ENCODE measurements around the gene RSPH9.
A peak's percentile ranks its signal among the peaks of the same experiment; 100 is the strongest.

Gene RSPH9

DNA sequence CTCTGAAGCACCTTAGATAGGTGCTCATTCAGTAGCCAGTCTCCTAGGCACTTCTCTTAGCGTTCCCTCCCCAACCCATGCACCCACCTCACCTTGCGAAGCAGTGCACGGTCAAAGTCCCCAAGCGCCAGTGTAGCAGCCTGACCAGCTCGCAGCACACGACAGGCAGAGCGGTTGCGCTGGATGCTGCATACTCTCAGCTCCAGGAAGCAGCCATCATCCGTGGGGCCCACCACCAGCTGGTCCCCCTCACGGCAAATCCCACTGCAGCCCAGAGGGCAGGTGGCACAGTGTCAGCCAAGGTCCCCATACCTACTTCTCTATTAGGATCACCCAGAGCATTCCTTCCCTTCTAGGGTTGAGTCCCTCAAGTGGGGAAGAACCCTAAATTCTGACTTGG lies 22.3 kb upstream of the RSPH9 start:
- TF ChIP-seq, protein P1, sequence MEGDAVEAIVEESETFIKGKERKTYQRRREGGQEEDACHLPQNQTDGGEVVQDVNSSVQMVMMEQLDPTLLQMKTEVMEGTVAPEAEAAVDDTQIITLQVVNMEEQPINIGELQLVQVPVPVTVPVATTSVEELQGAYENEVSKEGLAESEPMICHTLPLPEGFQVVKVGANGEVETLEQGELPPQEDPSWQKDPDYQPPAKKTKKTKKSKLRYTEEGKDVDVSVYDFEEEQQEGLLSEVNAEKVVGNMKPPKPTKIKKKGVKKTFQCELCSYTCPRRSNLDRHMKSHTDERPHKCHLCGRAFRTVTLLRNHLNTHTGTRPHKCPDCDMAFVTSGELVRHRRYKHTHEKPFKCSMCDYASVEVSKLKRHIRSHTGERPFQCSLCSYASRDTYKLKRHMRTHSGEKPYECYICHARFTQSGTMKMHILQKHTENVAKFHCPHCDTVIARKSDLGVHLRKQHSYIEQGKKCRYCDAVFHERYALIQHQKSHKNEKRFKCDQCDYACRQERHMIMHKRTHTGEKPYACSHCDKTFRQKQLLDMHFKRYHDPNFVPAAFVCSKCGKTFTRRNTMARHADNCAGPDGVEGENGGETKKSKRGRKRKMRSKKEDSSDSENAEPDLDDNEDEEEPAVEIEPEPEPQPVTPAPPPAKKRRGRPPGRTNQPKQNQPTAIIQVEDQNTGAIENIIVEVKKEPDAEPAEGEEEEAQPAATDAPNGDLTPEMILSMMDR (IDR thresholded peaks at IDR 0.05): no peak

DNA sequence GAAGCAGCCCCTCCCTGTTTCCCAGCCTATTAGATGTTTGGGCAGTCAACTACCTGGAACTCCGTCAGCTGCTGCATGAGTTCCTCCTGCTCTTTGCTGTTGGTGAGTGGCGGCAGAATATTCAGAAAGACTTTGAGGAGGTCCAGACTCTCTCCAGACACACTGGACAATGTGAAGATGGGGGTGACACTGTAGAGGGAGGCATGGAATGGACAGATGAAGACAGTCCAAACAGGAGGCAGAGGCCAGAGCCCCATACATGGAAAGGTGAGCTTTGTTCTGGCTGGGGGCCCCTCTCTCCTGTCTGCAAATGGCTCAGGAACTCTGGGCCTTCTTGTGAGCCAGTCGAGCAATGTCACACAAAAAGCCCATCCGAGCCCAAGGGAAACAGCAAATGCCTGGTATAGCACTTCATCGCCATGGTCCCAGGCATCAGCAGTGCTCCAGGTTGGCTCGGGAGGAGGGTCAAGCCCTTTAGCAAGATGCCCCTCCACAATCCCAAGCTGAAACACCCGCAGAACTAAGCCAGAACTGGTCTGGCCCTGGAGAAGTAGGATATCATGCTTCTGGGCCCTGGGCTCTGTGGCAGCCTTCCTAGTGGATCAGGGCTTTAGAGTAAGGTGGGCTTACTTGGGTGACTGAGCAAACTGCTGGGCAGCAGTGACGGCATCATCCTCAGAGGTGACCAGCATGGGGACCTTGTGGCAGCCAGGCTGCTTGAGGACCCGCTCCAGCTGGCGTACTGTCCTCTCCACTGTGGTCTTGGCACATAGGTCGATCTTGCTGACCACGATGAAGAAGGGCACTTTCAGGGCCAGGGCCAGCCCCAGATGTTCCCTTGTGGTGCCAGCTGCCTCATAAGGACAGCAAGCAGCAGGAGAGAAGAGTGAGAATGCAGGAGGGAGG lies 20.7 kb upstream of the RSPH9 start:
- no peak overlapping the region for H3K4me3 ChIP-seq
- H3K27ac ChIP-seq: no peak overlapping the region
- peak; percentile 45 for DNase-seq (ENCODE audit: low spot score)
- TF ChIP-seq, protein P1 (IDR thresholded peaks at IDR 0.05): no peak

More for the DNA sequence above, 22.3 kb upstream of the RSPH9 start:
- peak; percentile 73 for DNase-seq (ENCODE audit: low spot score)
- H3K27ac ChIP-seq: no peak overlapping the region
- H3K4me3 ChIP-seq: no peak overlapping the region

DNA sequence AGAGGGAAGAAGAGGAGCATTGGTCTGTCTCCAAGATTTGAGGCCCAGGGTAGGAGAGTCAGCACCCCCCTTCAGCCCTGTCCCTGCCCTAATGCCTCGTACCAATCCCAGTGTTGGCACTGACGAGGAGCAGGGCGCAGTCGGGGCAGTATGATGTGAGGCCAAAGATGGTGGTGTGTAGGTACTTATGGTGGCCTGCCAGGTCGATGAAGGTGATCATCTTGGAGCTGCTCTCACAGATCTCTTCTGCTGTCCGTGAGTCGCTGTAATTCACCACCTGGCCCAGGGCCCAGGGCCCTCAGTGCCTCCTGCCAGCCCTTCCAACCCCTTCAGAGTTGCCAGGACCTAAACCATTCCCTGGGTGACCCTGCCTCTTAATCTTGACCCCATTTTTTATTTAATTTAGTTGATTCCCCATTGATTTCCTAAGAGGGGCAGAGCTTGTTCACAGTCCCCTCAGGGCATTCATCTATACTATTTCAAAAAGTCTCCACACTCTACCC lies 20.0 kb upstream of the RSPH9 start:
- Histone ChIP-seq H3K4me3 (no peak overlapping the region), H3K27ac (no peak overlapping the region)
- TF ChIP-seq, protein P1 (IDR thresholded peaks at IDR 0.05): no peak
- DNase-seq (ENCODE audit: low spot score): peak; percentile 36

DNA sequence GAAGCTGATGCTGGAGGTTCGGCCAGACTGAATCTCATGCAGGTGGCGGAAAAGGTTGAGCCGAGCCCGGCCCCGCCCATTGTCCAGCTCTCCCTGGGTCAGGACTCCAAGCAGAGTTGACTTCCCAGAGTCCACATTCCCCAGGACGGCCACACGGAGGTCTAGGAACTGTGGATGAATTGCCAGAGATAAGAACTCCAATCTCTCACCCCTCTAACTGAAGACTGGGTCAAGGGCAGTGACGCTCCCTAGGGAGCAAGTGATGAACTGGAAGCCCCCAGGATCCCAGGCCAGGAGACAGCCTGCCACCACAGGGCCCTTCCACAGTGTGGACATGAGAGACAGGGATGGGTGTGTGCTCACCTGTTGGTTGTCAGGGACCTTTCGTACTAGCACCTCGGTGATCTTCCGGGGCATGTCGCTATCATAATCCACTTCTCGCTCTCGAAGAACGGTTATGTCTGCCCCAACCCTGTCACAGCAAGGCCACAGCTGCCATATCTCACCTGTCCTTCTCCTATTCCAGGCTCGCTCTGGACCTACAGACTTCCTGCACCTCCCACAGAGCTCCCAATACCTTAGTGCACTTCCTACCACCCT lies 19.3 kb upstream of the RSPH9 start:
- TF ChIP-seq, protein P1 (IDR thresholded peaks at IDR 0.05): no peak
- H3K27ac ChIP-seq: no peak overlapping the region
- peak; percentile 62 for DNase-seq (ENCODE audit: low spot score)

DNA sequence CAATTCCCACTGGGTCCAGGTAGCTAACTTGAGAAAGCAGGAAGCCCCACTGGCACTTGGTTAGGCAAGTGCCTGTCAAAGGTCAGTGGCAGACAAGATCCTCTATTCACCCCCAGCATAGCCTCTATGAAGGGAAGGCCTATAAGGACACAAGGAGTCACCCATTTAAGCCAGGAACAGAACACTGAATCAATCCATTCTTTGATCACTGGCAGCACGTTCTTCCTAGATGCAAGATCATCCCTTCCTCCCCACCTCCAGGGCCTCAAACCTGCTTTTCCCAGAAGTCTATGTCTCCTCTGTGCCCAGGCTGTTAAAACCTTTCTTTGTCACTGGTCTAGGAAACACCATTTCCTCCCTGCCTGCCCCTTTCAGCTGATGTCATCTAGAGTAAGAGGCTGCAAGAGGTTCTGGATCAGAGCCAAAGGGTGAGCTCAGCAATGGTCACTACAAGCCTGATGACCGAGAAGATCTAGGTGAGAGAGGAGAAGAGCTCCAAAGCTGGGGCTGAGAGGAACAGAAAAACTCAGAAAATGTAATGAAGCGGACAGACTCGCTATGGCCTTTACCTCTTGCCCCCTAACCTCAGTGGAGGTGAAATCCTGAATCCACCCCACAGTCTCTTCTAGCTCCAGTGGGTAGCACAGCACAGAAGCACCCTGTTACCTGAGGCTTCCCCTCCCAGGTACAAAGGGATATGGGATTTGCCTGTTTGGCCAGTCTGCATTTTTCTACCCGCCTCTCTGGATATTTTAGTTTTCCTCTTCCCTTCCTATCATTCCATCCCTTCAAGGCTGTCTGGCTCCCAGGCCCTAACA lies 17.6 kb upstream of the RSPH9 start:
- Histone ChIP-seq H3K27ac (peak overlapping the region; percentile 73 to 97), H3K4me3 (peak overlapping the region; percentile 86)
- DNase-seq (ENCODE audit: low spot score): peak; percentile 86
- TF ChIP-seq, protein P1 (IDR thresholded peaks at IDR 0.05): no peak

More for the DNA sequence above, 19.3 kb upstream of the RSPH9 start:
- no peak overlapping the region for H3K4me3 ChIP-seq

DNA sequence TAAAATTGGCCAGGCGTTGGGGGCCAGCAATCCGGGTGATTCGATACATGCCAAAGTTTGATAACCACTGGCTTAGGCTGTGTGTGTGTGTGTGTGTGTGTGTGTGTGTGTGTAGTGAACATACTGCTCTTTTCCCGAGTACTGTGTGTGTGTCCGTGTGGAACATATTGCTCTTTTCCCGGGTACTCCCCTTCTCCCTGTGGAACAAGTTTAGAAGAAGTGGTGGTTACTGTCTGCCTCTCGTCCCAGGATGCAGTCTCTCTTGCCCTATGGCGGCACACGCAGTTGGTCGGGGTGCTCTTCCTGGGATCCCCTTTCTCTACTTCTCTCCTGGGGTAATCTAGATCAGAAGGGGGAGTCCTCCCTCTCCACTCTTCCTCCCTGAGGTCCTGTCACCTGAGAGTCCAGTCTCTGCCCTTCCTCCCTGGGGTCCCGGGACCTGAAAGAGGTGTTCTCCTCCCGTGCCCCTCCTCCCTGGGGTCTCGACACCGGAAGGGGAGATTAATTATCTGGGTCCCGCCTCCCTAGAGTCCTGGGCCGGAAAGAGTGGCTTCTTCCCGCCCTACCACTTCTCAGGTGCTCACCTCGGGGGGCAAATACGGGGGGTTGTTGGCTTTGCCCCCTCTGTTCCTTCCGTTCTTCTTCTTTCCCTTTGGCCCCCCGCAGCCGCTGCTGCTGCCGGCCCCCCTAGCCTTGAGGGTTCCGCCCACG lies 16.3 kb upstream of the RSPH9 start:
- TF ChIP-seq, protein P1 (IDR thresholded peaks at IDR 0.05): no peak
- DNase-seq (ENCODE audit: low spot score): peak; percentile 81

More for the DNA sequence above, 16.3 kb upstream of the RSPH9 start:
- Histone ChIP-seq H3K27ac (peak overlapping the region; percentile 95 to 97), H3K4me3 (peak overlapping the region; percentile 86)

Data from coronary artery (tissue), 2 donors.